Measurements from ENCODE around the gene LSM3.

DNA sequence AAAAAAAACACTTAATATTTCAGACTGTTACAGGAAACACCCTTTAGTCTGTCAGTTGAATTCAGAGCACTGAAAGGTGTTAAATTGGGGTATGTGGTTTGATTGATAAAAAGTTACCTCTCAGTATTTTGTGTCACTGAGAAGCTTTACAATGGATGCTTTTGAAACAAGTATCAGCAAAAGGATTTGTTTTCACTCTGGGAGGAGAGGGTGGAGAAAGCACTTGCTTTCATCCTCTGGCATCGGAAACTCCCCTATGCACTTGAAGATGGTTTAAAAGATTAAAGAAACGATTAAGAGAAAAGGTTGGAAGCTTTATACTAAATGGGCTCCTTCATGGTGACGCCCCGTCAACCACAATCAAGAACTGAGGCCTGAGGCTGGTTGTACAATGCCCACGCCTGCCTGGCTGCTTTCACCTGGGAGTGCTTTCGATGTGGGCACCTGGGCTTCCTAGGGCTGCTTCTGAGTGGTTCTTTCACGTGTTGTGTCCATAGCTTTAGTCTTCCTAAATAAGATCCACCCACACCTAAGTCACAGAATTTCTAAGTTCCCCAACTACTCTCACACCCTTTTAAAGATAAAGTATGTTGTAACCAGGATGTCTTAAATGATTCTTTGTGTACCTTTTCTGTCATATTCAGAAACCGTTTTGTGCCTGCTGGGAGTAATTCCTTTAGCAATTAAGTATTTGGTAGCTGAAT is 35.9 kb upstream of the LSM3 start:
- TF ChIP-seq SRSF1 (IDR thresholded peaks at IDR 0.05; ENCODE audit: low read depth, low read length) (no peak), POLR2AphosphoS2 (IDR thresholded peaks at IDR 0.05; ENCODE audit: low read length) (no peak), PHF8 (IDR thresholded peaks at IDR 0.05; ENCODE audit: borderline replicate concordance, low read length) (no peak), POLR3A (IDR thresholded peaks at IDR 0.05; ENCODE audit: borderline replicate concordance, extremely low read depth, insufficient read depth, insufficient read length) (no peak), EZH2 (IDR thresholded peaks at IDR 0.05; ENCODE audit: borderline replicate concordance, low read depth, low read length) (no peak), ZNF274 (IDR thresholded peaks at IDR 0.05; ENCODE audit: borderline replicate concordance, low read depth, low read length) (no peak)
- TF ChIP-seq, protein P1, sequence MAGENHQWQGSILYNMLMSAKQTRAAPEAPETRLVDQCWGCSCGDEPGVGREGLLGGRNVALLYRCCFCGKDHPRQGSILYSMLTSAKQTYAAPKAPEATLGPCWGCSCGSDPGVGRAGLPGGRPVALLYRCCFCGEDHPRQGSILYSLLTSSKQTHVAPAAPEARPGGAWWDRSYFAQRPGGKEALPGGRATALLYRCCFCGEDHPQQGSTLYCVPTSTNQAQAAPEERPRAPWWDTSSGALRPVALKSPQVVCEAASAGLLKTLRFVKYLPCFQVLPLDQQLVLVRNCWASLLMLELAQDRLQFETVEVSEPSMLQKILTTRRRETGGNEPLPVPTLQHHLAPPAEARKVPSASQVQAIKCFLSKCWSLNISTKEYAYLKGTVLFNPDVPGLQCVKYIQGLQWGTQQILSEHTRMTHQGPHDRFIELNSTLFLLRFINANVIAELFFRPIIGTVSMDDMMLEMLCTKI (IDR thresholded peaks at IDR 0.05; ENCODE audit: partially characterized antibody) = no peak

All from K562 (cell line).